ENCODE data around the gene PRKCZ. TPM values are rescaled to one million over a fixed set of nuclear protein-coding genes. Genes with fewer than 3 reads are reported as not detected.

PRKCZ gene
- total and polyA plus RNA-seq, 9 of the 15 experiments (the other 6 are each of a cell fraction or from before 2014, with no cell fraction given) = 0.07 to 3.1 (median 1.3) TPM

DNA sequence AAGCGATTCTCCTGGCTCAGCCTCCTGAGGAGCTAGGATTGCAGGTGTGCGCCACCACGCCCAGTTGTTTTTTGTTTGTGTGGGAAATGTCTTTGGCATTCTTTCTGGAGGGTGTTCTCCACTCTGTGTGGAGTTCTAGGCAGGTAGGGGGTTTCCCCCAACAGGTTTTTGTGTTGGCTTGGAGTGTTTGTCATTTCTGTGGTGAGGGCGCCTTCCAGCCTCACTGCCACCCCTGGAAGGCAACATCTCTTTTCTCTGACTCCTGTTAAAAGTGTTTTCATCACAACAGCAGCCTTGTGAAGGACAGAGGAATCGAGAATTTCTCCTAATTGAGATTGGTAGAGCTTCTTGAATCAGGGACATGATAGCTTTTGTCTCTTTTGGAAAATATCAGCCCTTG, 69.7 kb downstream of the PRKCZ start:
- Histone ChIP-seq H3K4me1 (replicated peaks in 1 of 2; ENCODE audit: control insufficient read depth in 2 of 2, insufficient read depth in 2 of 2, low read length in 2 of 2) (peaks cover 0 to 3% of the 10 kb centered on the region in 2 experiments; a peak in 2 of 5 replicates), H3K9me1 (ENCODE audit: control insufficient read depth, insufficient read depth, low read length) (no peaks in the 10 kb centered on the region), H3K4me3 (no peak overlapping the region), H2AFZ (ENCODE audit: low read depth, low read length) (no peak overlapping the region), H3K79me2 (ENCODE audit: control insufficient read depth, insufficient read depth, low read length) (no peaks in the 10 kb centered on the region), H3K9me3 (replicated peaks; ENCODE audit: control insufficient read depth, insufficient read depth, low read depth, low read length) (peaks cover 2% of the 10 kb centered on the region; the same call in 1 of the 2 replicates), H3K36me3 (ENCODE audit: control insufficient read depth, insufficient read depth, low read length) (no peaks in the 10 kb centered on the region), H3K27ac (ENCODE audit: extremely low read depth, low read depth, low read length) (no peak overlapping the region), H3K27me3 (ENCODE audit: control insufficient read depth in 2 of 2, insufficient read depth in 2 of 2, low read length in 2 of 2) (peaks cover 22 to 23% of the 10 kb centered on the region in 2 experiments), H3K4me2 (ENCODE audit: insufficient read depth, low read length) (no peak overlapping the region), H3K9ac (ENCODE audit: insufficient read depth in 1 of 2, low read depth in 2 of 2, low read length in 2 of 2) (no peak overlapping the region), H4K20me1 (replicated peaks; ENCODE audit: control insufficient read depth, insufficient read depth, low read length) (no peaks in the 10 kb centered on the region)
- no peak for TF ChIP-seq IRF2 (CRISPR knock-in tag; IDR thresholded peaks at IDR 0.05)
- TF ChIP-seq ARHGAP35 (IDR thresholded peaks at IDR 0.05; ENCODE audit: partially characterized antibody) = no peak
- no peak for TF ChIP-seq ZNF395 (CRISPR knock-in tag; IDR thresholded peaks at IDR 0.05)
- TF ChIP-seq FOXK1 (CRISPR knock-in tag; IDR thresholded peaks at IDR 0.05; ENCODE audit: borderline replicate concordance) = no peak
- TF ChIP-seq, protein P1, sequence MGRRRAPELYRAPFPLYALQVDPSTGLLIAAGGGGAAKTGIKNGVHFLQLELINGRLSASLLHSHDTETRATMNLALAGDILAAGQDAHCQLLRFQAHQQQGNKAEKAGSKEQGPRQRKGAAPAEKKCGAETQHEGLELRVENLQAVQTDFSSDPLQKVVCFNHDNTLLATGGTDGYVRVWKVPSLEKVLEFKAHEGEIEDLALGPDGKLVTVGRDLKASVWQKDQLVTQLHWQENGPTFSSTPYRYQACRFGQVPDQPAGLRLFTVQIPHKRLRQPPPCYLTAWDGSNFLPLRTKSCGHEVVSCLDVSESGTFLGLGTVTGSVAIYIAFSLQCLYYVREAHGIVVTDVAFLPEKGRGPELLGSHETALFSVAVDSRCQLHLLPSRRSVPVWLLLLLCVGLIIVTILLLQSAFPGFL (CRISPR knock-in tag; IDR thresholded peaks at IDR 0.05) = no peak
- no peak for TF ChIP-seq FOSL1 (tag; conservative IDR thresholded peaks at IDR 0.05)
- TF ChIP-seq ZNF217 (CRISPR knock-in tag; IDR thresholded peaks at IDR 0.05) = no peak
- TF ChIP-seq RB1 (IDR thresholded peaks at IDR 0.05; ENCODE audit: low read depth) = no peak
- no peak for TF ChIP-seq DNMT1 (IDR thresholded peaks at IDR 0.05)
- TF ChIP-seq, protein P2, sequence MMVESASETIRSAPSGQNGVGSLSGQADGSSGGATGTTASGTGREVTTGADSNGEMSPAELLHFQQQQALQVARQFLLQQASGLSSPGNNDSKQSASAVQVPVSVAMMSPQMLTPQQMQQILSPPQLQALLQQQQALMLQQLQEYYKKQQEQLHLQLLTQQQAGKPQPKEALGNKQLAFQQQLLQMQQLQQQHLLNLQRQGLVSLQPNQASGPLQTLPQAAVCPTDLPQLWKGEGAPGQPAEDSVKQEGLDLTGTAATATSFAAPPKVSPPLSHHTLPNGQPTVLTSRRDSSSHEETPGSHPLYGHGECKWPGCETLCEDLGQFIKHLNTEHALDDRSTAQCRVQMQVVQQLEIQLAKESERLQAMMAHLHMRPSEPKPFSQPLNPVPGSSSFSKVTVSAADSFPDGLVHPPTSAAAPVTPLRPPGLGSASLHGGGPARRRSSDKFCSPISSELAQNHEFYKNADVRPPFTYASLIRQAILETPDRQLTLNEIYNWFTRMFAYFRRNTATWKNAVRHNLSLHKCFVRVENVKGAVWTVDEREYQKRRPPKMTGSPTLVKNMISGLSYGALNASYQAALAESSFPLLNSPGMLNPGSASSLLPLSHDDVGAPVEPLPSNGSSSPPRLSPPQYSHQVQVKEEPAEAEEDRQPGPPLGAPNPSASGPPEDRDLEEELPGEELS (CRISPR knock-in tag; IDR thresholded peaks at IDR 0.05; ENCODE audit: borderline replicate concordance) = no peak
- DNase-seq (ENCODE audit: extremely low read depth in 1 of 4, low spot score in 3 of 4) = no peak
- 1% methylated on average over 5 of the region's 5 CpGs for WGBS (ENCODE audit: insufficient coverage, low coverage, missing lambda C conversion rate)
- no peak for ATAC-seq
- BruUV-seq (replicated peaks) = no TSS peak
- ChIA-PET POLR2A (interaction anchor here (1.1 kb wide), 1 partner anchor 35 kb away, joined by 3 read pairs; no protein-coding TSS in a partner anchor), CTCF (ENCODE audit: low intra/inter-chr PET ratio) (no interaction called here)
- in situ Hi-C loops (cut with MboI) (no loop called here), intact Hi-C loops (cut with micrococcal nuclease) (no loop called here)
- FAIRE-seq = no peak
